OCI-LY3 (cell line): Measurements from ENCODE around the gene SUGP2.

Experiments used
- EZH2phosphoT487 ChIP-seq: fragments of 200-600 bp; shearing (Covaris generic); IDR thresholded peaks from 2 replicates; pipeline ENCODE4 v1.6.1; 2018; ENCODE audit warnings: antibody characterized with exemption, mixed run types, low read depth
- TF ChIP-seq, protein P1 (sequence below): fragments of 200-600, 300-600 bp; sonication (generic); IDR thresholded peaks from 2 replicates; pipeline ENCODE4 v1.5.1; 2014; ENCODE audit warnings: antibody characterized with exemption, low read length, low read depth

DNA sequence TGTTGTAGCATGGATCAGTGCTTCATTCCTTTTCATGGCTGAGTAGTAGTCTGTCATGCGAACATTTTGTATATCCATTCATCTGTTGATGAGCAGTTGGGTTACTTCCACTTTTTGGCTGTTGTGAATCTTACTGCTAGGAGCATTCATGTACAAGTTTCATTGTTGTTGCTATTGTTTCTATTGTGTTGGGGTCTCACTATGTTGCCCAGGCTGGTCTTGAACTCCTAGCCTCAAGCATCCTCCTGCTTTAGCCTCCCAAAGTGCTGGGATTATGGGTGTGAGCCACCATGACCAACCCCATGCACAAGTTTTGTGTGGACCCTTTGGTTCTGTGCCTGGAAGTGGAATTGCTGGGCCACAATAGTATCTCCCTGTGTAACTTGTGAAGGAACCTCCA, 46.3 kb upstream of the SUGP2 start:
- TF ChIP-seq, protein P1, sequence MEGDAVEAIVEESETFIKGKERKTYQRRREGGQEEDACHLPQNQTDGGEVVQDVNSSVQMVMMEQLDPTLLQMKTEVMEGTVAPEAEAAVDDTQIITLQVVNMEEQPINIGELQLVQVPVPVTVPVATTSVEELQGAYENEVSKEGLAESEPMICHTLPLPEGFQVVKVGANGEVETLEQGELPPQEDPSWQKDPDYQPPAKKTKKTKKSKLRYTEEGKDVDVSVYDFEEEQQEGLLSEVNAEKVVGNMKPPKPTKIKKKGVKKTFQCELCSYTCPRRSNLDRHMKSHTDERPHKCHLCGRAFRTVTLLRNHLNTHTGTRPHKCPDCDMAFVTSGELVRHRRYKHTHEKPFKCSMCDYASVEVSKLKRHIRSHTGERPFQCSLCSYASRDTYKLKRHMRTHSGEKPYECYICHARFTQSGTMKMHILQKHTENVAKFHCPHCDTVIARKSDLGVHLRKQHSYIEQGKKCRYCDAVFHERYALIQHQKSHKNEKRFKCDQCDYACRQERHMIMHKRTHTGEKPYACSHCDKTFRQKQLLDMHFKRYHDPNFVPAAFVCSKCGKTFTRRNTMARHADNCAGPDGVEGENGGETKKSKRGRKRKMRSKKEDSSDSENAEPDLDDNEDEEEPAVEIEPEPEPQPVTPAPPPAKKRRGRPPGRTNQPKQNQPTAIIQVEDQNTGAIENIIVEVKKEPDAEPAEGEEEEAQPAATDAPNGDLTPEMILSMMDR, result no peak
- no peak for TF ChIP-seq EZH2phosphoT487
